Inflammatory macrophage (primary cell): ENCODE data around the gene AGAP3.

Experiments
- DNase-seq, 2 donors: peaks; one replicate each; pipeline ENCODE4 v3.0.0-alpha.2; 2020 to 2022

The AGAP3 gene

DNA sequence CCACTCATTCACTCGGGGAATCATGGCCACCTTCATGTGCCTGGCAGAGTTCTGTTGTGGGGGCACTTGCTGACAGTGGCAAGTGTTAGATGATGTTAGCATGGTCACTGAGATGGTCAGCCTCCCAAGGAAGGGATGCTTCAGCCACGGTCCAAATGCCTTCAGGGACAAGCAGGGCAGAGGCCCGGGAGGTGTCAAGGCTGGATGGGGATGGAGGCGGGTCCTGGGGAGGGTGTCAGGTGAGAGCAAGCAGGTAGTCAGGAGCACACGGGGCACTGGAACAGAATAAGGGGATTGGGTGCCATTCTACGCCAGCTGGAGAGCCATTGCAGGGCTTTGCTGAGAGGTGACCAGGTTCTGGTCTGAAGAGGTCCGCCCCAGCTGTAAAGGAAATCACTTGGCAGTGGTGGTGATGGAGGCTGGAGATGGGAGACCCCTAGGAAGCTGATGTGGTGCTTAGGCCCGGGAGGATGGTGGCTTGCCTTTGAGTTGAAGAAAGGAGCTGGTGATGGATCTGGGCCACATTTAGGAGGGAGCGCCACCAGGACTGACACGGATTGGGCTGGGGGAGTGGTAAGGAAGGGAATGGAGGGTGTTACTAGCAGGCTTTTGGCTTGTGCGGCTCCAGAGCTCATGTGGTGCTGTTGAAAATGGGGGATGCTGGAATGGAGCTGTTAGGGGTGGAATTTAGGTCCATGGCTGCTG is 24.1 kb downstream of the AGAP3 start:
- no peak for DNase-seq

DNA sequence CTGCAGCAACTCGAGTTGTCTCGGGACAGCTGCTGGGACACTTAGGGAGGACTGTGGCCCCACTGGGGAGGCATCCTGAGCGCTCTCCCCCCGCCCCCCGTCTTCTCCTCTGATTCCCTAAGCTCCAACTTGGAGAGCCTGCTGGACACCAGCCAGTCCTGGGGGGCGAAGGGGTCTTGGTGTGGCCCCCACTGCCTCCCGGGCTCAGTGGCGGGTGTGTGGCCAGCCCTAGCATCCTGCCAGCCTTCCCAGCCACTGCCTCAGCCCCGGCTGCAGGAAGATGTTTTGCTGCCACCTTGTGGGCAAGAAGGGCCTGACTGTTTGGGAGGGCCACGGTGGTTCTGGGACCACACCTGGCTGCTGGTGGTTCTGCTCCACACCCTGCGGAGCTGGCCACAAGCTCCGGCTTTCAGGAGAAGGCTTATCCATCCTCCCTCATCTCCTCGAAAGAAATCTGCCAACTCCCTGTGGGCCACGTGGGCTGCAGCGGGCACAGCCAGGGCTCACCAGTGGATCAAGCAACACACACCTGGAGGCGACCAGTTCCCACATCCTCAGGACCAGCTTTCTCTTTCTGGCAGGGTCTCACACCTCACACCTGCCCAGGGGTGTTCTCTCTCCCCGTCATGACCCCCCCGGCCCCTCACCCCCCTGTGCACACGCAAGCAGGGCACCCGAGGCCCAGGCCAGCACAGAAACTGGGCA is 24.8 kb downstream of the AGAP3 start:
- peak; percentile 63 to 72 for DNase-seq

DNA sequence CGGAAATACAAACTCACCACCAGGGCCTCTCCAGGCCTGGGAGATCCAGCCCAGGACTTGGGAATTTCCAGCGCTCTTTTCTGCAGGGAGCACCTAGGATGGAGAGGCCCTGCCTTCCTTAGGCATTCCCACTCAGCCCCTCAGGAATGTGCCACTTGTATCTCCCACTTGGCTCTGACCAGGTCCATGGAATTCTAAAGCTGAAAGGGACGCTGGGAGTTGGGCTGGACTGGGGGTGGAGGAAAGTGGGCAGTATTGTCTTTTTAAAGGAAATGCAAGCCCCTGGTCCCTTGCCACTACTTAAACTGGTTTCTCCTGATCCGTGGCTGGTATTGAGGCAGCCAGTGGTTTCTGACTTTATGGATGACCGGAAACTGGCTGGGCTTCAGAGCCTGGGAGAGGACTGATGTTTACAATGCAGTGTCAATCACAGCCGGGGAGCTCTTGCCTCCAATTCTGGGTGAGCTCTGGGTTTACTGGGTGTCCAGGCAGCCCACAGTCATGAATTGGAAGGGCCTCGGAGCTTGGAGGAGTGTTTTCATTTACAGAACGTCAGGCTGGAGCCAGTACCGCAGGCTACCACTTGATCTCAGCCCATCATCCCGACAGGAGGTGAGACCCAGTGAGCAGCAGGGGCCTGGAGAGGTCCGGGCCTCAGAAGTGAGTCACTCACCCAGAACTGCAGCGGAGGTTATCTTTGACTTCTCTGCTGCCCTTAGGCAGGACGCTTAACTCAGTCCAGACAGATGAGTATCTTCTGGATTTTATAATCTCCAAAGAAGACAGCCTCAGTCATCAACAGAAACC is 27.3 kb downstream of the AGAP3 start:
- no peak for DNase-seq

DNA sequence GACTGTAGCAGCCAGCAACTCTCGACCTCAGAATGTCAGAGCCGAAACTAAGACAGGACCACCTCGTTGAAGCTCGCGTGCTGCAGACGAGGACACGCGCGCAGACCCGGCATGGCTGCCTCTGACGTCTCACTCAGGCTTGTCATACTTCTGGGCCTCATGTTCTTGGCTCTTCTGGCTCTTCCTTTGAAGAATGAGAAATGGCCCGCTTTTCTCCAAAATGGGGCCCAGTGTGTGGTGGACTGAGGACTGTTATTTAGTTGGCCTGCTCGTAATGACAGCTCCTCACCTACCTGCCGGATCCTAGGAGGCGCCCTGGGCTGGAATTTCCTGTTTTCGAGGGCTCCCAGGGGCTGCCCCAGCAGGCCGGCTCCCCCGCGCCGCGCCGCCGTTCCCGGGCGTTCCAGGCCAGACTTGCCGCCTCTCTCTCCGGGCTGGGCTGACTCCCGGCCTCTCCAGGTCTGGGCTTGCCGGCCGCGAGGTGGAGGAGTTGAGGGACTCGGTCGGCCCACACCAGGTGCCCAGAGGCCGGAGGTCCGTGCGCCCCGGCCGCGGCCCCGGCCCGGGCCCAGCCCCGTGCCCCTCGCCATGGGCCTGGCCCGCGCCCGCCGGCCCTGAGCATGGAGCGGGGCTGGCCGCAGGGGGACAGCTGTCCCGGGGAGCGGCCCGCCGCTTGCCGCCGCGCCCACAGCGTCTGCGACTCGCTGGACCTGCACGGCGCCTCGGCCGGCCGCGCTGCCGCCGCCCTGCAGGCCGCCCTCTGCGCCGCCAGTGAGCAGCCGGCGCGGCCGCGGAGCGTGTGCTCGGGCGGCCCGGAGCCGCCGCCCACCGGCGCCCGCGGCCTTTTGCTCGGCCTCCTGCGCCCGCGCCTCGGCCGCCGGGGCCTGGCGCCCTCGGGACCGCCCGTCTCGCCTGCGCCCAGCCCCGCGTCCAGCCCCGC is 28.1 kb downstream of the AGAP3 start:
- peak in 1 of 2 donors; percentile 15 for DNase-seq

DNA sequence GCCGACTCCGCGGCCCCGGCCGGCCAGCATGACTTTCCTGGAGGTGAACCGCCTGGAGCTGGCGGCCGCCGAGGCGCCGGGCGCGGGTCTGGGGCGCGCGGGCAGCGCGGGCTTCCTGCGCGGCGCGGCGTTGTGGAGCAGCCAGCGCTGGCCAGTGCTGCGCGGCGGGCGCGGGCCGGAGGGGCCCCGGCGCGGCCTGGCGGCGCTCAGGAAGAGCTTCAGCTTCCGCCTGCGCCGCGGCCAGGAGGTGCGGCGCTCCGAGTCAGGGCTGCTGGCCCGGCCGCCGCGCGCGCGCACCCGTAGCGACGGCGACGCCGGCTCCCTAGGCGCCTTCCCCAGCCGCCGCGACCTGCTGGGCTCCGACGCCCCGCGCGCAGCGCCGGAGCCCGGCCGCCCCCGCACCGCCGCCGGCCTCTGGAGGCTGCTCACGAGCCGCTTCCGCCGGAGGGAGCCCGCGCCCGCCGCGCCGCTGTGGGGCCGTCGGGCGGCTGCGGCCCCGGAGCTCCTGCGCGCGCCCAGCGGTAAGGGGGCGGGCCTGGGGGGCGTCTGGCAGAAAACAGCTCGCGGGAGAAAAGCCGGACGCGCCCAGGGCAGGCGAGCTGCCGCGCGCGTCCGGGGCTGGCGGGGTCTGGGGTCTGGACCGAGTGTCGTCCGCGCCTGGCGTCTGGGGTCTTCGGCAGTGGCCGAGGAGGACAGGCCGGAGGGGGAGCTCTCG is 29.0 kb downstream of the AGAP3 start:
- DNase-seq = peak; percentile 3 to 55

DNA sequence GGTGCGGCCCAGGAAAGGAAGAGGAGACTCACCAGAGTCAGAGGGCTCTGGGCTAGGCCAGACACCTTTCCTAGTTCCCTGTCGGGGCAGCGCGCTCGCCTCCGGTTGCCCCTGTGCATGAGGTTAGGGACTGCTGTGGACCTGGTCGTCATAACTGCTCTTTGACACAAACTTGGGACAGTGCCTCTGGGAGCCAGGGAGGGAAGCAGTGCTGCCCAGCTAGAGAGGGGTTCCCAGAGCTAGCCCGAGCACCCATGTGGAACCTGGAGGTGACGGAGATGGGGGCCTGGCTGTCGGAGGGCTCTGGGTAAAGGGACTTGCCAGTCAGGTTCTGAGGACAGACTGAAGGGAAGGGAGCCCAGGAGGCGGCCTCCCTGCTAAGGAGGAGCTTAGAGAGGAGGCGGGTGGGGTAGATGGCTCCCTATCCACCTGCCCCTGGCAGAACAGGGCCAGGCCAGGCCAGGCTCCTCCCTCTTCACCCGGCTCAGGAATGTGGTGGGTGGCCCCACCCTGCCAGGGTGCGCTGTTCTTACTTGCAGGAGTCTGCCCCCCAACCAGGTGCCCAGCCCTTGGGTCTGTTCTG is 29.7 kb downstream of the AGAP3 start:
- no peak for DNase-seq

DNA sequence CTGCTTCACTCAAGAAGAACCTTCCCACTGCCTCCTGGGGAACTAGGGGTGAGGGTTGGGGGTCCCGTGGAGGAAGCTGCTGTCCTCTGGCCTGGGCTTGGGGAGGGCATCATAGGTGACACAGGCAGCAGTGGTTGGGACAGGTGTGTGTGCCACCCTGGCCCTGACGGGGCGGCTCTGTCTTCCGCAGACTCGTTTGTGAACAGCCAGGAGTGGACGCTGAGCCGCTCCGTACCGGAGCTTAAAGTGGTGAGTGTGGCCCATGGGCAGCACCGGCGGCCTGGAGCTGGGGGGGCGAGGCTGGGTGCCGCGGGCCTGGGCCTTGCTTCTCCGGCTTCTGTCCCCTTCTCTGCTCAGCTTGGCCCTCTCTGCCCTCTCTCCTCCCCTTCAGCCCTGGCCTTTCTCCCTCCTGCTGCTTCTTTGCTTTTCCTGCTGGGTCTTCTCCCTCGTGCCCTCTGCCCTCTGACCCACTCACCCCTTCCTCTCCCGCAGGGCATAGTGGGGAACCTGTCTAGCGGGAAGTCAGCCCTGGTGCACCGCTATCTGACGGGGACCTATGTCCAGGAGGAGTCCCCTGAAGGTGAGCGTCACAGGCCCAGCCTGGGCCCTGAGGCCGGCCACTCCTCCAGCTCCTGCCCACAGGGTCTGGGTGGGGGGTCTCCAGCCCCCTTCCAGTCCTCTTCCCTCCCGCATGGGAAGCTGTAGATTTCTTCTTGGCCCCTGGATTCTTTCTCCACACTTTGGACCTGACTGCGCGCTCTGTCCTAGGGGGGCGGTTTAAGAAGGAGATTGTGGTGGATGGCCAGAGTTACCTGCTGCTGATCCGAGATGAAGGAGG is 30.5 kb downstream of the AGAP3 start:
- DNase-seq = no peak

DNA sequence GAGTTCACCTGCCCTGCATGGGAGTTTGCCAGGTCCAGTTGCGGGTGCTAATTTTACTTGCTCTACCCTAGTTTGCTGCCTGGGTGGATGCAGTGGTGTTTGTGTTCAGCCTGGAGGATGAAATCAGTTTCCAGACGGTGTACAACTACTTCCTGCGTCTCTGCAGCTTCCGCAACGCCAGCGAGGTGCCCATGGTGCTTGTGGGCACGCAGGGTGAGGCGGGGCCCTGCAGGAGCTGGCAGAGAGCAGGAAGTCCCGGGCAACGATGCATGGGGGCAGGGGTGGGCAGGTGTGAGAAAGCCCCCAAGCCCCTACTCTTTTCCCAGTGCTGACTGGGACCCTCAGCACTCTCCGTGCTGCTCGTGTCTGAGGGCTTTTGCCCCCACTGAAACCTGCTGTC is 31.3 kb downstream of the AGAP3 start:
- no peak for DNase-seq

DNA sequence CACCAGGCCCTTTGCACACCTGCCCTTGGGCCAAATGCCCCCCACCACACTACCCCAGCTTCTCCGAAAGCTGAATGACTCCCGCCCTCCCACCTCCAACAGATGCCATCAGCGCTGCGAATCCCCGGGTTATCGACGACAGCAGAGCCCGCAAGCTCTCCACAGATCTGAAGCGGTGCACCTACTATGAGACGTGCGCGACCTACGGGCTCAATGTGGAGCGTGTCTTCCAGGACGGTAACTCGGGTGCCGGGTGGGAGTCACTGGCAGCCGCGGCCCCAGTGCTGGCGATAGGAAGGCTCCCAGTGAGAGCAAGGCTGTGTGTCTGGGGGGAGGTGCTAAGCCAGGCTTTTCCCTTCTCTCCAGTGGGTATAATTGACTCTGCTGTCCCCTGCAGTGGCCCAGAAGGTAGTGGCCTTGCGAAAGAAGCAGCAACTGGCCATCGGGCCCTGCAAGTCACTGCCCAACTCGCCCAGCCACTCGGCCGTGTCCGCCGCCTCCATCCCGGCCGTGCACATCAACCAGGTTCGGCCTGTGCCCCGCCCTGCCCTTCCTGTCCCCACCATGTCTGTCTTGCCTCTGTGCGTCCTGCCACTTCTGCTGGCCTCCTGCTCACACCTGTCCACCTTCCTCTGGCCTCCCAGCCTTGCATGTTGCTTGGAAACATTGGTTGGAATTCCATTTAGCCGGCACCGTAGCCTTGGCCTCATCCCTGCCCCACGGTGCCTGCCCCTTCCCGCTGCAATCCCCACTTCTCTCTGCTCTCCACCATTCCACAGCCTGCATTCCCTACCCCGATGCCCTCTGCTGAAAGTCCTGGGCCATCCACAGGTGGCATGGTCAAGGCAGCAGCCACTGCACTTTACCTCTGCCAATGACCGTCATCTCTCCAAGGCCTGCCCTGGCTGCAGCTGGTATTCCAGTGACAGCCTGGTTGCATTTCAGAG is 32.1 kb downstream of the AGAP3 start:
- DNase-seq = no peak

DNA sequence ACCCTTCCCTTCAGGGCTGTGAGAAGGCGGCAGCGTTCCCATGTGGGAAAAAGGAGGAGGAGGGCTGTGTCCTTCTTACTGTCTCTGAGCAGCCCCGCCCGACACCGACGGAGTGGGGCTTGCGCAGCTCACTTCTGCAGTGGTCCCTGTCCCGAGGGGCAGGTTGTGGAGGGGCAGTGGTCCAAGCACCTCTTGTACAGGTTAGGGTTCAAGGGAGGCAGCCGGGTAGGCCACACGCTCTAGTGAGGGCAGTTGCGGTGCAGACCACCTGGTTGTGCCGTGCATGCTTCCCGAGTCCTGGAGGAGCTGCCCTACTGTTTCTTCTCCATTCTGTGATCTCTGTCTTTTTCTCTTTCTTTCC is 32.8 kb downstream of the AGAP3 start:
- DNase-seq = no peak

DNA sequence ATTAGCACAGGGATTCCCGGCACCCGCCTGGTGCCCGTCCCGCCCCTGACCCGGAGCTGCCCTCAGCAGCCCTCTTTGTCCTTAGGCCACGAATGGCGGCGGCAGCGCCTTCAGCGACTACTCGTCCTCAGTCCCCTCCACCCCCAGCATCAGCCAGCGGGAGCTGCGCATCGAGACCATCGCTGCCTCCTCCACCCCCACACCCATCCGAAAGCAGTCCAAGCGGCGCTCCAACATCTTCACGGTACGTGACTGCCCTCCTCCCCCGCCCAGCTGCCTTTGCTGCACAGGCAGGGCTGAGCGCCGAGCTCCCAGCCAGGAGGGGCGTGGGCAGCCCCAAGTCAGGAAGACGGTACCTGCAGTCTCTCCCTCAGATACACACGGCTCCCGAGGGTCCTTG is 33.6 kb downstream of the AGAP3 start:
- DNase-seq = no peak

DNA sequence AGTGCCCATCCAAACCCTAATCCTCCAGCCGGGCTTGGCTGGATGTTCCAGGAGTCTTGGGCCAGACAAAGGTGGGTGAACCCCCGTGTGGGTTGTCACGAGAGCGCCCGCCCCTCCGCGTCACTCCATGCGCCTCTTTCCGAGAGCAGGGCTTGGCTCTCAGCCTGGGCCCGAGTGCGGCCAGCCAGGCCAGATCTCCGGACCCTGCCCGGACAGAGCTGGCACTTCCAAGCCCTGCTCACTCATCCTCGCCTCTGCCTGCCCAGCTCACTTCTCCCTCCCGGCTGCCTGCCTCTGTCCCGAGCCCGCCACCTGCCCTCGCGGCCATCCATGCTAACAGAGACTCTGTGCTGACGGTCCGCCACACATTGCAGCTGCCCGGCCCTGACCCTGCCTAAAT is 34.6 kb downstream of the AGAP3 start:
- no peak for DNase-seq

DNA sequence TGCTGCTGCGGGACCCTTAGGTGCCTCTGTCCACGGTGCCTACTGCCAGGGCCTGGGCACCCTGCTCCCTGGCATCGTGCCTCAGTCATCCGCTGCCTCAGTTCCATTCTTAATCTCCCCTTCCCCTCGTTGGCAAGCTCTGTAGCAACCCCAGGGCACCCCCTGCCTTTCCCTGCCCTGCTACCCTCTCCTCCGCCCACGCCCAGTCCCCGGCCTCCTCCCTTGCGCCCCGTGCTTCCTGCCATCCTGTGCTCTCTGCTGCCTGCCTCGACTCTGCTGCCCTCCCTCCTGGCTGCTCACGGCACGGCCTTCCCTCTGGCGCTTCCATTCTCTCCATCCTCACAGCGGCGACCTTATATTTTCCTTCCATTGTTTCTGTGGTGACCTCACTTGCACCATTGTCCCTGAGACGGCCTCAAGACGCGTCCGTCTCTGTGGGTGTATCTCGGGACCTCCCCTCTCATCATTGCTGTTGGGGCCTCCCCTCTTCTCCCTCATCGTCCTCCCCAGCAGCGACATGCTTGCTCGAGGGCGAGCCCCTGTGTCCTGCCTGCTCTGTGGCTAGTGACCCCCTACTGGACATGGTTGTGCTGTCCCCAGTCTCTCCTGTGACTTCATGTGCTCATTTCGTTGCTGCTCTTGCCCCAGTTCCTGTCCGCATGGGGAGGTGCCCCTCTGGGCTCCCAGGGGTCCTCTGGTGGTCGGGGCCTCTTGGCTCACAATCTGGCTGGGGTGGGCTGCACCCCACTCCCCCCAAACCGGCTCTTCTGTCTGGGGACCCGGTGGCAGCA is 35.3 kb downstream of the AGAP3 start:
- no peak for DNase-seq

DNA sequence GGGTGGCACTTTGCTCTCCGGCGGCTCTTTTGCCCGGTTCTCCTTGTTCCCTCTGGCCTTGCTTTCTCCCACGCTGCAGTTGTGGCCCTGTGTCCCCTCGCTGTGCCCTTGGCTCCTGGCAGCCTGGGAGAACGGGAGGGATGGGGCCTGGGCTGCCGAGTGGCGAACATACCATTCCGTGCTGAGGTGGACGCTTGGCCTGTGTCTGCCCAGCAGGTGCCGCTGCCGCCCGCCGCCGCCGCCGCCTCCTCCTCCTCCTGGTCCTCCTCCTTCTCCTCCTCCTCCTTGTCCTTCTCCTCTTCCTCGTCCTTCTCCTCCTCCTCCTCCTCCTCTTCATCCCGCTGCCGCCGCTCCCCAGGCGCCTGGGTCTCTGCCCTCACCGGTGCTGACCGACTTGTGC is 36.0 kb downstream of the AGAP3 start:
- DNase-seq = no peak

DNA sequence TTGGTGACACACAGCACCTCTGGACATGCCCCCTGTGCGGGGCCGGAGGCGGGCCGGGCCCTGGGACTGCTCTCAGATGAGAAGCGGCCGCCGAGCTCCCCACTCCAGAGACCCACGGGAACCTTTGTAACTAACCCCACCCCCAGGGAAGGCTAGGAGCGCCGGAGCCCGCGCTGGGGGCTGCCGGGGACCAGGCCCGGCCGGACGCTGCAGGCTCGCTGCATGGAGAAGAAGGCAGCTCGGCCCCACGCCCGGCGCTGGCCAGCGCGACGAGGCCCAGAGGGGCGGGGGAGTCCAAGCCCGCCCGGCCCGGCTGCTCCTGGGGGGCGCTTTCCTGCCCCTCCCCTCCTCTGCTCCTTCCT is 36.5 kb downstream of the AGAP3 start:
- DNase-seq = no peak

DNA sequence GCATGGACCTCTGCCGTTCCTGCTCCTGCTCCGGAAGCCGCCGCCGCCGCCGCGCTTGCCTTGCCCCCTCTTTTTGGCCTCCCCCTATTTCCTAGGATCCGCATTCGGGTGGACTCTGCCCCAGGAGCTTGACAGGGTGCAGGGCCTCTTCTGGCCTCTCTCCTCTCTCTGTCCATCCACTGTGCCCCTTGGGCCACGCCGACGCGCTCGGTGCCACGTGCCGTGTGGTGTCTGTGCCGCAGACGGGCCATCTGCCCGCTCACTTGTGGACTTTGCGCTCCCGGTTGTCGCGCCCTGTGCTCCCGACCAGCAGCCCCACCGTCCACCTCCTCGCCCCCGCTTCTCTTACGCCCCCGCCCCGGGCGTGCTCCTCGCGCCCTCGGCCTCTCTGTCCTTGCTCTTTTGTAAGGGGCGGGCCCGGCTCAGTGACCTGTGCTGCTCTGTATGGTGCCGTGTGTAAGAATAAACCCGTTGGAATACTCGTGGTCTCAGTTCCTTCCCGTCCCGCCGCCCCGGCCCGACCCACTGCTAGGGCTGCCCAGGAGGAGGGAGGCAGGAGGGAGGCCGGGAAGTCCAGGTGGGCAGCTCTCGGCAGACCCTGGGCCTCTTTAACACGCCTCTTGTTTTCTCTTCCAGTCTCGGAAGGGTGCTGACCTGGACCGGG is 37.0 kb downstream of the AGAP3 start:
- DNase-seq = no peak

DNA sequence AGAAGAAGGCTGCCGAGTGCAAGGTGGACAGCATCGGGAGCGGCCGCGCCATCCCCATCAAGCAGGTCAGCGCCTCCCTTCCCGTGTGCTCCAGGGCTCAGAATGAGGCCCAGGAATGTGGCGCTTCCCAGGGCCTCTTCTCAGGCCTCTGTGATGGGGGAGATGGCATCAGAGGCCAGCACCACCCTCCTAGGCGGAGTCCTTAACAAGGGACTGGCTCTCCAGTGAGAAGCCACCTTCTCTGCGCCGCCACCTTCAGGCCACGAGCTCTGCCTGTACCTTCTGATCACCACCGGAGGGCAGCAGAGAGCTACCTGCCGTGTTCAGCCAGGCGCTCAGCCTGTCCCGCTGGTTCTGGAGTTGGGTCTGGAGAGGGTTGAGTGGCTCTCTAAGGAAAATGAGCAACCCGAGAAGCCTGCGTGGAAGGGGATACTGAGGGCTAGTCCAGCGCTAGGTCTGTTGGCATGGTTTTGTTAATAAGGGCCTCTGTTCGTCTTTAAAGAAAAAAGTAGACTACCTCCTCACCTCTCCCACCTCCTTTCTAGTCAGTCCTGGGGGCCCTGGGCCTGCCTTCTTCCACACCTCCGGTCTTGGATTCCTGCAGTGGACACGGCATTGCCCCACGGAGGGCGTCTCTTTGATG is 37.7 kb downstream of the AGAP3 start:
- peak; percentile 69 to 73 for DNase-seq

DNA sequence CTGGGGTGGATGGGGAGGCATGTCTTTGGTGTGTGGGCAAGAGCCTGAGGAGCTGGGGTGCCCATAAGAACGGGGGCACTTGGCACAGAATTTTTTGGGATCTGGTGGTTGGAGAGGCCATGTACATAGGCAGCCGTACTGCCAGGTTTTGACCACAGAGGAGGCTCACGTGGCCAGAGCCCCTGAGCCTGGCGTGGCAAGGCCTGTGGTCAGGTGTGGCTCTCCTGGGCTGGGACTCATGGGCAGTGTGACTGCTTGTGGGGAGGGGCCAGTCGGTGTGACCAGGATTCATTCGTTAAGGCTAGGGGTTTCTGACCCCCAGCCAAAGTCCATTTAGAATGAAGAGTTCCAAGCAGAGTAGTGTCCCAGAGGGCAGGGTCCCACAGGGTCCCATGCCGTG is 38.2 kb downstream of the AGAP3 start:
- DNase-seq = no peak
